K562 (cell line): ENCODE data around the gene SHANK1. TPM values are rescaled to one million over a fixed set of nuclear protein-coding genes. Genes with fewer than 3 reads are reported as not detected.
A peak's percentile ranks its signal among the peaks of the same experiment; 100 is the strongest.

Experiments used
- E2F3 ChIP-seq: fragments of 250-450 bp; sonication (Bioruptor Pico); IDR thresholded peaks from 2 replicates; pipeline ENCODE4 v1.4.0; 2020; ENCODE audit warnings: mild to moderate bottlenecking
- ETV6 ChIP-seq, 3 experiments: fragments of 150-350 bp in 1 of 3; sonication (generic) in 1 of 3; formaldehyde crosslinking in 1 of 3; IDR thresholded peaks; 2 replicates each; pipeline versions ENCODE4 v1.6.1 to v1.8.0; 2014 to 2022; ENCODE audit warnings: borderline replicate concordance in 2 of 3, low read depth in 2 of 3, antibody characterized with exemption in 1 of 3, low read length in 1 of 3, mild to moderate bottlenecking in 1 of 3, missing genetic modification reagents in 1 of 3
- GABPB1 ChIP-seq: sonication (generic); formaldehyde crosslinking; IDR thresholded peaks from 2 replicates; pipeline ENCODE4 v1.8.0; 2022; ENCODE audit warnings: mild to moderate bottlenecking, missing genetic modification reagents
- HLTF ChIP-seq: fragments of 450-650 bp; IDR thresholded peaks from 2 replicates; pipeline ENCODE4 v1.6.1; 2016
- HNRNPL ChIP-seq: fragments of 200-400 bp; formaldehyde crosslinking; IDR thresholded peaks from 2 replicates; pipeline ENCODE4 v1.6.1; 2017; ENCODE audit warnings: low read depth, mild to moderate bottlenecking, low read length
- MAZ ChIP-seq, 2 experiments: fragments of 450-650 bp in 1 of 2; sonication (generic) in 1 of 2; formaldehyde crosslinking; IDR thresholded peaks in 1 of 2; conservative IDR thresholded peaks in 1 of 2; 2 replicates each; pipeline versions ENCODE4 v1.4.0 to v1.5.0; 2020; ENCODE audit warnings: mild to moderate bottlenecking in 1 of 2, missing genetic modification reagents in 1 of 2
- MTA1 ChIP-seq: fragments of 450-650 bp; IDR thresholded peaks from 2 replicates; pipeline ENCODE4 v1.6.1; 2017; ENCODE audit warnings: borderline replicate concordance
- MYC ChIP-seq, 2 experiments: fragments of 250-450 bp in 1 of 2; sonication (Bioruptor Pico) in 1 of 2; IDR thresholded peaks; 2 replicates each; pipeline versions ENCODE4 v1.5.1 to v1.6.1; 2012 to 2021; ENCODE audit warnings: low read depth in 2 of 2, borderline replicate concordance in 1 of 2, improper control_type of control experiment in 1 of 2, low read length in 1 of 2, mild to moderate bottlenecking in 1 of 2, moderate library complexity in 1 of 2
- NCOA1 ChIP-seq: fragments of 450-650 bp; IDR thresholded peaks from 2 replicates; pipeline ENCODE4 v1.6.1; 2016; ENCODE audit warnings: low read depth
- NFRKB ChIP-seq: fragments of 450-650 bp; IDR thresholded peaks from 2 replicates; pipeline ENCODE4 v1.6.1; 2016; ENCODE audit warnings: low read depth
- SAFB ChIP-seq: fragments of 200-400 bp; formaldehyde crosslinking; IDR thresholded peaks from 2 replicates; pipeline ENCODE4 v1.6.1; 2017; ENCODE audit warnings: low read depth, low read length, borderline replicate concordance
- SIN3A ChIP-seq, 2 experiments: fragments of 150-350 bp in 1 of 2; IDR thresholded peaks; 2 replicates each; pipeline ENCODE4 v1.6.1; 2011 to 2016; ENCODE audit warnings: borderline replicate concordance in 2 of 2, low read depth in 2 of 2, low read length in 2 of 2, mild to moderate bottlenecking in 2 of 2, moderate library complexity in 2 of 2; ENCODE audit not compliant: control insufficient read depth in 1 of 2
- SREBF2 ChIP-seq: sonication (generic); formaldehyde crosslinking; IDR thresholded peaks from 2 replicates; pipeline ENCODE4 v1.4.0; 2020; ENCODE audit warnings: mild to moderate bottlenecking, missing genetic modification reagents
- XRCC3 ChIP-seq: fragments of 450-650 bp; IDR thresholded peaks from 2 replicates; pipeline ENCODE4 v1.6.1; 2017; ENCODE audit warnings: mild to moderate bottlenecking, moderate library complexity
- ZNF324 ChIP-seq: fragments of 250-450 bp; sonication (Bioruptor Pico); IDR thresholded peaks from 2 replicates; pipeline ENCODE4 v1.4.0; 2020; ENCODE audit warnings: mild to moderate bottlenecking
- ZNF778 ChIP-seq: fragments of 450-650 bp; formaldehyde crosslinking; IDR thresholded peaks from 2 replicates; pipeline ENCODE4 v1.4.0; 2020; ENCODE audit warnings: mild to moderate bottlenecking, moderate library complexity
- polyA plus RNA-seq, 8 experiments: library from polyadenylated mRNA; depleted of rRNA in 4 of 8; stranded (reverse) in 5 of 8; unstranded in 3 of 8; fragments of >200 nt; fragmentation: Nextera tagmentation in 2 of 8; fragmentation: Illumina TruSeq in 1 of 8; extraction: Ambion mirVana in 2 of 8; extraction: Trizol in 1 of 8; gene quantifications; 2 replicates each; pipeline versions ENCODE4 v1.2.1 to v1.2.3, GENCODE V29; 2011 to 2014; ENCODE audit warnings: inconsistent platforms in 1 of 8, missing spikeins in 1 of 8
- total RNA-seq, 7 experiments: library from RNA; depleted of rRNA in 6 of 7; stranded (reverse); fragments of >200 nt in 6 of 7; fragmentation: Illumina TruSeq in 2 of 7; extraction: Trizol in 2 of 7; gene quantifications; 2 replicates each; pipeline versions ENCODE4 v1.2.1 to v1.2.3, GENCODE V29; 2011 to 2021; ENCODE audit warnings: low replicate concordance in 1 of 7
- TF ChIP-seq, protein P1 (sequence below), 2 experiments: fragments of 250-450 bp in 1 of 2; fragments of 450-650 bp in 1 of 2; sonication (Bioruptor Pico) in 1 of 2; IDR thresholded peaks; 2 replicates each; pipeline versions ENCODE4 v1.6.1 to v1.8.0; 2016 to 2021; ENCODE audit warnings: mild to moderate bottlenecking in 2 of 2, moderate library complexity in 2 of 2, missing compliant biosample characterization in 1 of 2, missing genetic modification characterization in 1 of 2
- TF ChIP-seq, protein P2 (sequence below): sonication (generic); formaldehyde crosslinking; IDR thresholded peaks from 2 replicates; pipeline ENCODE4 v1.8.1; 2022; ENCODE audit warnings: missing genetic modification reagents
- TF ChIP-seq, protein P3 (sequence below): sonication (generic); formaldehyde crosslinking; IDR thresholded peaks from 2 replicates; pipeline ENCODE4 v1.8.1; 2023; ENCODE audit warnings: mild to moderate bottlenecking, missing genetic modification reagents, moderate library complexity
- TF ChIP-seq, protein P4 (sequence below): fragments of 250-450 bp; sonication (Bioruptor Pico); IDR thresholded peaks from 2 replicates; pipeline ENCODE4 v1.5.0; 2020; ENCODE audit warnings: mild to moderate bottlenecking
- TF ChIP-seq, protein P5 (sequence below): fragments of 250-450 bp; sonication (Bioruptor Pico); IDR thresholded peaks from 2 replicates; pipeline ENCODE4 v1.5.0; 2021

The SHANK1 gene
- total and polyA plus RNA-seq, 9 of the 15 experiments (the other 6 are each of a cell fraction or from before 2014, with no cell fraction given), result 0.33 to 1.3 (median 0.55) TPM; not detected in 2

DNA sequence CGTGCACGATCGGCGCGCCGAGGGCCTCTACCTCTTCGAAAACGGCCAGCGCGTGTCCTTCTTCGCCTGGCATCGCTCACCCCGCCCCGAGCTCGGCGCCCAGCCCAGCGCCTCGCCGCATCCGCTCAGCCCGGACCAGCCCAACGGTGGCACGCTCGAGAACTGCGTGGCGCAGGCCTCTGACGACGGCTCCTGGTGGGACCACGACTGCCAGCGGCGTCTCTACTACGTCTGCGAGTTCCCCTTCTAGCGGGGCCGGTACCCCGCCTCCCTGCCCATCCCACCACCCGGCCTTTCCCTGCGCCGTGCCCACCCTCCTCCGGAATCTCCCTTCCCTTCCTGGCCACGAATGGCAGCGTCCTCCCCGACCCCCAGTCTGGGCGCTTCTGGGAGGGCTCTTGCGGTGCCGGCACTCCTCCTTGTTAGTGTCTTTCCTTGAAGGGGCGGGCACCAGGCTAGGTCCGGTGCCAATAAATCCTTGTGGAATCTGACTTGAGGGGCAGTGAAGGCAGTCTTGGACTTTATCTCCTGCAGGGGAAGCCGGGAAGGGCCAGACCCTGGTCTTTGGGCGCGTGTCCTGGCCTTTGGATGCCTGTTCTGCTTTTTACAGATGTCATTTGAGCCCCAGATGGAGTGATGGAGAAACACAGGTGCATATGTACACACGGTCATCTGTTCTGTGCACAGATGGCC lies 5.8 kb upstream of the SHANK1 start (continued):
- TF ChIP-seq MYC (IDR thresholded peaks at IDR 0.05; ENCODE audit: low read depth, low read length) (peak; percentile 76), MYC (CRISPR knock-in tag; IDR thresholded peaks at IDR 0.05; ENCODE audit: borderline replicate concordance, low read depth) (peak; percentile 81; the same call in 1 of the 2 replicates), GABPB1 (CRISPR knock-in tag) (peak; percentile 87), HLTF (peak; percentile 66; the same call in 1 of the 2 replicates), NFRKB (peak; percentile 57; the same call in 1 of the 2 replicates), SAFB (peak; percentile 39; the same call in 1 of the 2 replicates), E2F3 (CRISPR knock-in tag) (0 out of 2 replicates have a peak, but pooled peaks have one; percentile 63), MAZ (CRISPR knock-in tag; conservative IDR thresholded peaks at IDR 0.05 in 1 of 2, IDR thresholded peaks at IDR 0.05 in 1 of 2) (peak in 1 of 2 experiments; percentile 63; a peak in 2 of 4 replicates), MTA1 (peak; percentile 87; the same call in 1 of the 2 replicates), NCOA1 (no peak; the same call in 1 of the 2 replicates), SREBF2 (CRISPR knock-in tag) (no peak), ZNF324 (CRISPR knock-in tag) (peak; percentile 30; the same call in 1 of the 2 replicates), ZNF778 (CRISPR knock-in tag) (no peak), XRCC3 (no peak), ETV6 (IDR thresholded peaks at IDR 0.05; ENCODE audit: borderline replicate concordance in 1 of 2, low read depth in 2 of 2, low read length in 1 of 2) (no peak), ETV6 (CRISPR knock-in tag; IDR thresholded peaks at IDR 0.05; ENCODE audit: borderline replicate concordance) (no peak), SIN3A (IDR thresholded peaks at IDR 0.05; ENCODE audit: borderline replicate concordance in 2 of 2, control insufficient read depth in 1 of 2, low read depth in 2 of 2, low read length in 2 of 2) (peak; percentile 9 to 65; a peak in 2 of 4 replicates), HNRNPL (peak; percentile 85; the same call in 1 of the 2 replicates)
- TF ChIP-seq, protein P1, sequence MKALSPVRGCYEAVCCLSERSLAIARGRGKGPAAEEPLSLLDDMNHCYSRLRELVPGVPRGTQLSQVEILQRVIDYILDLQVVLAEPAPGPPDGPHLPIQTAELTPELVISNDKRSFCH (CRISPR knock-in tag; IDR thresholded peaks at IDR 0.05), result no peak
- TF ChIP-seq, protein P1 (tag; IDR thresholded peaks at IDR 0.05), result peak; percentile 78; the same call in 1 of the 2 replicates
- TF ChIP-seq, protein P2, sequence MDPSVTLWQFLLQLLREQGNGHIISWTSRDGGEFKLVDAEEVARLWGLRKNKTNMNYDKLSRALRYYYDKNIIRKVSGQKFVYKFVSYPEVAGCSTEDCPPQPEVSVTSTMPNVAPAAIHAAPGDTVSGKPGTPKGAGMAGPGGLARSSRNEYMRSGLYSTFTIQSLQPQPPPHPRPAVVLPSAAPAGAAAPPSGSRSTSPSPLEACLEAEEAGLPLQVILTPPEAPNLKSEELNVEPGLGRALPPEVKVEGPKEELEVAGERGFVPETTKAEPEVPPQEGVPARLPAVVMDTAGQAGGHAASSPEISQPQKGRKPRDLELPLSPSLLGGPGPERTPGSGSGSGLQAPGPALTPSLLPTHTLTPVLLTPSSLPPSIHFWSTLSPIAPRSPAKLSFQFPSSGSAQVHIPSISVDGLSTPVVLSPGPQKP (CRISPR knock-in tag), result no peak
- TF ChIP-seq, protein P3, sequence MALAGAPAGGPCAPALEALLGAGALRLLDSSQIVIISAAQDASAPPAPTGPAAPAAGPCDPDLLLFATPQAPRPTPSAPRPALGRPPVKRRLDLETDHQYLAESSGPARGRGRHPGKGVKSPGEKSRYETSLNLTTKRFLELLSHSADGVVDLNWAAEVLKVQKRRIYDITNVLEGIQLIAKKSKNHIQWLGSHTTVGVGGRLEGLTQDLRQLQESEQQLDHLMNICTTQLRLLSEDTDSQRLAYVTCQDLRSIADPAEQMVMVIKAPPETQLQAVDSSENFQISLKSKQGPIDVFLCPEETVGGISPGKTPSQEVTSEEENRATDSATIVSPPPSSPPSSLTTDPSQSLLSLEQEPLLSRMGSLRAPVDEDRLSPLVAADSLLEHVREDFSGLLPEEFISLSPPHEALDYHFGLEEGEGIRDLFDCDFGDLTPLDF (CRISPR knock-in tag), result no peak
- TF ChIP-seq, protein P4, sequence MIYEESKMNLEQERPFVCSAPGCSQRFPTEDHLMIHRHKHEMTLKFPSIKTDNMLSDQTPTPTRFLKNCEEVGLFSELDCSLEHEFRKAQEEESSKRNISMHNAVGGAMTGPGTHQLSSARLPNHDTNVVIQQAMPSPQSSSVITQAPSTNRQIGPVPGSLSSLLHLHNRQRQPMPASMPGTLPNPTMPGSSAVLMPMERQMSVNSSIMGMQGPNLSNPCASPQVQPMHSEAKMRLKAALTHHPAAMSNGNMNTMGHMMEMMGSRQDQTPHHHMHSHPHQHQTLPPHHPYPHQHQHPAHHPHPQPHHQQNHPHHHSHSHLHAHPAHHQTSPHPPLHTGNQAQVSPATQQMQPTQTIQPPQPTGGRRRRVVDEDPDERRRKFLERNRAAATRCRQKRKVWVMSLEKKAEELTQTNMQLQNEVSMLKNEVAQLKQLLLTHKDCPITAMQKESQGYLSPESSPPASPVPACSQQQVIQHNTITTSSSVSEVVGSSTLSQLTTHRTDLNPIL, result no peak
- TF ChIP-seq, protein P5, sequence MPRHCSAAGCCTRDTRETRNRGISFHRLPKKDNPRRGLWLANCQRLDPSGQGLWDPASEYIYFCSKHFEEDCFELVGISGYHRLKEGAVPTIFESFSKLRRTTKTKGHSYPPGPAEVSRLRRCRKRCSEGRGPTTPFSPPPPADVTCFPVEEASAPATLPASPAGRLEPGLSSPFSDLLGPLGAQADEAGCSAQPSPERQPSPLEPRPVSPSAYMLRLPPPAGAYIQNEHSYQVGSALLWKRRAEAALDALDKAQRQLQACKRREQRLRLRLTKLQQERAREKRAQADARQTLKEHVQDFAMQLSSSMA (CRISPR knock-in tag), result 0 out of 2 replicates have a peak, but pooled peaks have one; percentile 77
